HG02588 (cell line): ENCODE results near the gene UROS.

ENCODE experiments used
- ATAC-seq: cut with Tn5 transposase; IDR thresholded peaks from one replicate; pipeline ENCODE4 v1.9.1; 2021; ENCODE audit warnings: mild to moderate bottlenecking, moderate library complexity; ENCODE audit not compliant: unreplicated experiment

The UROS gene

GRCh38 chr10:125768219-125768855 lies 54.7 kb downstream of the UROS start:
- ATAC-seq: no peak

GRCh38 chr10:125766511-125766910 lies 56.5 kb downstream of the UROS start:
- no peak for ATAC-seq

- ATAC-seq: no peak
Measured at GRCh38 chr10:125765835-125766234, 57.2 kb downstream of the UROS start.

DNA sequence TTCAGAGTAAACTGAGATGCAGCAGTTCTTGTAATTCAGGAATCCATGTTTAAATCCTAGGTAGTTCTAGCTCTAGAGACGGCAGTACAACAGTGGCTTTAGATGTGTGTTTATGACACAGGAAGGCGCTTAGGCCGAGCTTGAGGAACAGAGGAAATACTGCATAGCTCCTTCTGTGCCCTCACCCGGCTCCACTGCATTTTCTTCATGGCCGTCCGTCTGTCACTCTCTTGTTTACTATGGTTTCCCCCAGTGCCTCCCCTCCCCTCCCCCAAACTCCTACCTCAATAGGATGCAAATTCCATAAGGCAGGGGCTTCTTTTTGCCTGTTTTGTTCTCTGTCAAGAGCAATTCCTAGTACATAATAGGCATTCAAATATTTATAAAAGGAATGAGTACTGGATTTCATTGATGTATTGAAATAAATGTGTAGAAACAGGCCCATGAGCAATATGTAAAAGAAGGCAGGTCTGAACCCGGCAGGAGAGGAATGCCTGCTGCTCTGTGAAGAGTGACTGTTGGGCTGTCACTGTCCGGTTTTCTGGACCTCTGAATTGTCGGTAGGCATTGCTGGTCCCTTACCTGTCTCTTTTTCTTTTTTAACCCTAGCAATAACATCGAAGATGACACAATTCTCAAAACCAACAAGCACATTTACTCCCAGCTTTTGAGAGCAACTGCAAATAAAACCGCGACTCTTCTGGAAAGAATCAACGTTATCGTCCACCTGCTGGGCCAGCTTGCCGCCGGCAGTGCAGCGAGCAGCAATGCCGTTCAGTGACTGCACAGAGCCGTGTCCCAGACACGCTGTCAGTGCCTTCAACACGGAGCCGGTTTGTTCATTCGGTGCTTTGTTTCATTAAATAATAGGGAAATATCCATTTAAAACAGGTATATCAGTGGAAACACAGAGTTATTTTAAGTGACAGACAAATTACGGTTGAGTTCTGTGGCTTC lies 60.1 kb downstream of the UROS start:
- no peak for ATAC-seq

DNA sequence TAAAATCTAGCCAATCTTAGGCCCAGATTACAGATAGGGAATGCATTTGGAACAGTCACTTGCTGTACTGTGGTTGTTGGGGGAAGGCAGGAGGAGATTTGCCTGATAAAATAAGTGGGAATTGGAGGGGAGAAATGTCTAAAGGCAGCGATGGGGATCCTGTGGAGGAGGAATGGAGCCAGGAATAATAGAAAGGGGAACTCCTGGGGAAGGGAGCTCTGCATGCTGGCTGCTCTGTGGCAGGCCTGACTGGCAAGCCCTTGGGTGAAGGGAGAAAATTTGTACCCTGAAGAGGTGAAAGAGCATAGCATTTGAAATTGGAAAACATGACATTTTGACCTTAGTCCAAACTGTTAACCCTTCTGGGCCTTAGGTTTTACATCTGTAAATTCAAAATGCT lies 61.1 kb downstream of the UROS start:
- ATAC-seq: no peak

DNA sequence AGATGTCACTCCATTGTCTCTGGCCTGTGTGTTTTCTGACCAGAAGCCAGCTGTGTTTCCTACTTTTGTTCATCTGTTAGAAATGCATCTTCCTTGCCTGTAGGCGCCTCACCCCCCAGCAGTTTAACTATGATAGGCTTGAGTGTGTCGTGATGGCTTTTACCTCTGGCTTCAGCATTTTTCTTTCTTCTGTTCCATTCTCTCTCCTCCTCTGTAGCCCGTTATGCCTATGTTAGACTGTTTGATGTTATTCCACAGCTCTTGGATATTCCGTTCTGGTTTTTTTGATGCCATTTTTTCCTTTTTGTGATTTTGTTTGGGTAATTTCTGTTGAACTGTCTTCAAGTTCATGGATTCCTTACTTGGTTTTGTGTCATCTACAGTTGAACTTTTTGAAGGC lies 65.3 kb downstream of the UROS start:
- ATAC-seq: no peak

DNA sequence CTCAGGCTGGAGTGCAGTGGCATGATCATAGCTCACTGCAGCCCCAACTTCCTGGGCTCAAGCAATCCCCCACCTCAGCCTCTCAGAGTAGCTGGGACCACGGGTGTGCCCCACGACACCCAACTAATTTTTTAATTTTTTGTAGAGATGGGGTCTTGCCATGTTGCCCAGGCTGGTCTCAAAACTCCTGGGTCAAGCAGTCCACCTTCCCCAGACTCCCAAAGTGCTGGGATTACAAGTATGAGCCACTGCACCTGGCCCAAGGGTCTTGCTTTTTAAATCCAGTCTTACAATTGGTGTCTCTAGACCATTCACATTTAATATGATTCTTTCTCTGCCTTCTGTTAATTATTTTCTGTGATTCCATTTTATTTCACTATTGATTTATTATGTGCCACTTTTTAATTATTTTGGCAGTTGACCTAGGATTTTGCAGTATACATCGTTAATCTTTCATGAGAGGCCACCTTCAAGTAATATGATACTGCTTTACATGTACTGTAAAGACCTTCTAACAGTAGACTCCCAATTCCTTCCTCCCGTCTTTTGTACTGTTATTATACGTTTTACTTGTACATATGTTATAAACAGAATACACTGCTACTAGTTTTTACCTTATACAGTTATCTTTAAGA lies 66.1 kb downstream of the UROS start:
- ATAC-seq: no peak

- no peak for ATAC-seq
Measured at GRCh38 chr10:125756196-125756595, 66.9 kb downstream of the UROS start.

DNA sequence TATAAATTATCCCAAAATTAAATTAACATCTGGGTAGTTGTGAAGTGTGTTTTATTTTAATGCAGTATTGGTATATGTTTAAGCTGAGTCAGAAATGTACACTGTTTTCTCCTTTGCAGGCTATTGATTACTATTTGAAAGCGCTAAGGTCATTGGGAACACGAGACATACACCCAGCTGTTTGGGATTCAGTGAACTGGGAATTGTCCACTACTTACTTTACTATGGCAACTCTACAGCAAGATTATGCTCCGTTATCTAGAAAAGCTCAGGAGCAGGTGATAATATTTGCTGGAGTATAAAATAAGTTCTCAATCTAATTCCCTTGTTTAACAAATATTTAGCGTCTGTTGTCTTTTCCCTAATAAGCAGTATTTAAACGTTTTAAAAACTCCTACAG lies 75.6 kb downstream of the UROS start:
- no peak for ATAC-seq

DNA sequence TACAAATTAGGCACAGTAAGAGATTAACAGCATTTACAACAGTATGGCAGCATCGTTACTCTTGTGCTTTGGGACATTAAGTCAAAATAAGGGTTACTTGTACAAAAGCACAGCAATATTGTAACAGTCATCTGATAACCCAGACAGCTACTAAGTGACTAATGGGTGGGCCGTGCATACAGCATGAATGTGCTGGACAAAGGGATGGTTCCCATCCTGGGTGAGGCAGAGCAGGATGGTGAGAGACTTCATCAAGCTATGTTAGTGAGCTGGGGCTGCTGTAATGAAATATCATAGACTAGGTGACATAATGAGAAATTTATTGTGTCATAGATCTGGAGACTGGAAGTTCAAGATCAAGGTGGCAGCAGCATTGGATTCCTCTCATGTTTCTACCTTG lies 78.1 kb downstream of the UROS start:
- no peak for ATAC-seq

DNA sequence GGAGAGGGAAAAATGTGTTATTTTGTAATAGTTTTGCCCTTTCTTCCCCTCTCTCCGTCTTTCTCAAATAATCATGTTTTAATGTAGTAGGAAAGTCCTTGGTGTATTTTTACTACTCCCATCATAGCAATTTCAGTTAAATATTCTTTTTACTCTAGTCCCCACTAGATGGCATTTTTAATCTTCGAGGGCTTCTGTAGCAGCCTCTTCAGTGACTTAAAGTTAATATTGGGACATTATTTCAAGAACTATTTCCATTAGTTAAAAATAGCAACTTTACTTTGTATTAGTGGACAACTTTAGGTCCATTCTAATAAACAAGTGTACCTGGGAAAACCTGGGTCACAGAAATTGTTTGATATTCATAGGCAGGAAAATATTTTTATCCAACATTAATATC lies 80.6 kb downstream of the UROS start:
- ATAC-seq: no peak

GRCh38 chr10:125739994-125740679 lies 82.9 kb downstream of the UROS start:
- ATAC-seq: no peak
